Prostate gland (tissue), 2 donors: ENCODE measurements around the gene UGT2B10.

Experiments
- POLR2A ChIP-seq: fragments of 450-650 bp; IDR thresholded peaks from one replicate; pipeline ENCODE4 v1.6.1; 2016; ENCODE audit warnings: antibody characterized with exemption, mild to moderate bottlenecking
- TF ChIP-seq, protein P1 (sequence below), 4 experiments: fragments of 200-600 bp in 2 of 4; fragments of 450-650 bp in 2 of 4; sonication (generic) in 2 of 4; IDR thresholded peaks; 1 replicate in 3 of 4; 2 replicates in 1 of 4; pipeline ENCODE4 v1.5.1; 2016 to 2019; ENCODE audit warnings: antibody characterized with exemption in 4 of 4, mild to moderate bottlenecking in 2 of 4, moderate library complexity in 2 of 4

DNA sequence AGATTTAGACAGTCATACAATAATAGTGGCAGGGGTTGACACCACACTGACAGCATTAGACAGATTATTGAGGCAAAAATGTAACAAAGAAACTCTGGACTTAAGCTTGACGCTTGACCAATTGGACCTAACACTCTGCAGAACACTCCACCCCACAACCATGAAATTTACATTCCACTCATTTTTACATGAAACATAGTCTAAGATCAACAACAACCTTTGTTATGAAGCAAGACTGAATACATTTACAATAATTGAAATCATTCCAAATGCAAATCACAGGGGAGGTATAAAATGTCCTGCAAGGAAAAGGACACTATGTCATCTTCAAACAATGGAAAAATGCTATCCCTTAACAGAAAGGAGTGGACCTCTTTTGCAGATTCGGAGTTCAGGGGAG is 4.9 kb upstream of the UGT2B10 start:
- no peak for TF ChIP-seq POLR2A
- TF ChIP-seq, protein P1, sequence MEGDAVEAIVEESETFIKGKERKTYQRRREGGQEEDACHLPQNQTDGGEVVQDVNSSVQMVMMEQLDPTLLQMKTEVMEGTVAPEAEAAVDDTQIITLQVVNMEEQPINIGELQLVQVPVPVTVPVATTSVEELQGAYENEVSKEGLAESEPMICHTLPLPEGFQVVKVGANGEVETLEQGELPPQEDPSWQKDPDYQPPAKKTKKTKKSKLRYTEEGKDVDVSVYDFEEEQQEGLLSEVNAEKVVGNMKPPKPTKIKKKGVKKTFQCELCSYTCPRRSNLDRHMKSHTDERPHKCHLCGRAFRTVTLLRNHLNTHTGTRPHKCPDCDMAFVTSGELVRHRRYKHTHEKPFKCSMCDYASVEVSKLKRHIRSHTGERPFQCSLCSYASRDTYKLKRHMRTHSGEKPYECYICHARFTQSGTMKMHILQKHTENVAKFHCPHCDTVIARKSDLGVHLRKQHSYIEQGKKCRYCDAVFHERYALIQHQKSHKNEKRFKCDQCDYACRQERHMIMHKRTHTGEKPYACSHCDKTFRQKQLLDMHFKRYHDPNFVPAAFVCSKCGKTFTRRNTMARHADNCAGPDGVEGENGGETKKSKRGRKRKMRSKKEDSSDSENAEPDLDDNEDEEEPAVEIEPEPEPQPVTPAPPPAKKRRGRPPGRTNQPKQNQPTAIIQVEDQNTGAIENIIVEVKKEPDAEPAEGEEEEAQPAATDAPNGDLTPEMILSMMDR (IDR thresholded peaks at IDR 0.05): no peak
